ENCODE measurements around the gene CASP9.

DNA sequence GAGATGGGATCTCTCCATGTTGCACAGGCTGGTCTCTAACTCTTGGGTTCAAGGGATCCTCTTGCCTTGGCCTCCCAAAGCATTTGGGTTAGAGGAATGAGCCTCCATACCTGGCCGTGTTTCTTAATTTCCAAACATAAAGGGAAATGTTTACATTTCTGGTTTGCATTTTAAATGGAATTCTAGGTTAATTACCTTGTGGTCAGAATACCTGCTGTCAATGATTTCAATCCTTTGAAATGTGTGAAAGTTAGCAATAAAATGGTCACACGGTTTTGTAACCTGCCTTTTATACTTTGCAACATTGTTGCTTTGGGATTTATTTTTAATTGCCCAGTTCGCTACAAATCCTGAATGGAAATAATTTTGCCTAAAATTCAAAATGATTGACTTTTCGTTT is 34.5 kb upstream of the CASP9 start:
- no peak for TF ChIP-seq CTCF (IDR thresholded peaks at IDR 0.05)
- no peak for TF ChIP-seq POLR2A (IDR thresholded peaks at IDR 0.05)

Data from lower leg skin (tissue), 3 donors.